Colonic mucosa (tissue), 4 donors: Measurements from ENCODE around the gene EYS. TPM values are rescaled to one million over a fixed set of nuclear protein-coding genes. Genes with fewer than 3 reads are reported as not detected.

Source experiments
- DNase-seq: peaks from one replicate; pipeline ENCODE4 v3.0.0-alpha.2; 2020
- H3K27ac ChIP-seq: fragments of 200-600 bp; one replicate; pipeline ENCODE4 v1.8.0; 2021
- H3K27me3 ChIP-seq: fragments of 200-600 bp; one replicate; pipeline ENCODE4 v1.8.0; 2021
- H3K36me3 ChIP-seq: fragments of 200-600 bp; one replicate; pipeline ENCODE4 v1.8.0; 2021
- H3K4me1 ChIP-seq: fragments of 200-600 bp; one replicate; pipeline ENCODE4 v1.8.0; 2021; ENCODE audit warnings: mild to moderate bottlenecking
- H3K4me3 ChIP-seq: fragments of 200-600 bp; one replicate; pipeline ENCODE4 v1.8.0; 2021
- H3K9ac ChIP-seq, 2 donors: one replicate each; pipeline ENCODE4 v1.7.0; 2013; ENCODE audit warnings: control low read depth in 2 of 2, low read depth in 2 of 2, low read length in 2 of 2
- H3K9me3 ChIP-seq: fragments of 200-600 bp; one replicate; pipeline ENCODE4 v1.8.0; 2021
- CTCF ChIP-seq: fragments of 200-600 bp; IDR thresholded peaks from one replicate; pipeline ENCODE4 v1.8.0; 2022; ENCODE audit warnings: antibody characterized with exemption, mild to moderate bottlenecking
- intact Hi-C: fragments of 100-400 bp; cut with DNase I; formaldehyde crosslinking; loops from one replicate; pipeline ENCODE4 v1.14.1; 2022
- total RNA-seq, 2 donors: library from RNA; stranded (reverse); fragmentation: NEBNext Ultra II Directional in 1 of 2; extraction: Animal tissue kit (Norgen Biotek cat#: 25700) in 1 of 2; gene quantifications; one replicate each; pipeline ENCODE4 v1.2.1, GENCODE V29; 2021
- donor health status: healthy.
- donor health status: DM: no; HTN: no; CAD: no.
- donor health status: DM: no; HTN: no; CAD: no.

EYS gene
- total RNA-seq, 2 donors from 2014 or later = 0.64 to 0.82 TPM

- Histone ChIP-seq H3K4me1 (no peaks in the 10 kb centered on the region), H3K9me3 (no peaks in the 10 kb centered on the region), H3K9ac (no peak overlapping the region), H3K27ac (no peak overlapping the region), H3K27me3 (no peaks in the 10 kb centered on the region), H3K36me3 (no peaks in the 10 kb centered on the region), H3K4me3 (no peak overlapping the region)
- DNase-seq = no peak
- TF ChIP-seq CTCF = no peak
- intact Hi-C loops = no loop called here
These were observed 1521.4 kb downstream of the EYS start for GRCh38 chr6:64185621-64186020.

GRCh38 chr6:64175296-64175695 is 1531.7 kb downstream of the EYS start:
- H3K36me3 ChIP-seq = no peaks in the 10 kb centered on the region
- no peaks in the 10 kb centered on the region for H3K4me1 ChIP-seq
- no peak overlapping the region for H3K4me3 ChIP-seq
- no peaks in the 10 kb centered on the region for H3K9me3 ChIP-seq
- H3K27ac ChIP-seq = no peak overlapping the region
- intact Hi-C loops = no loop called here
- H3K9ac ChIP-seq = no peak overlapping the region
- no peaks in the 10 kb centered on the region for H3K27me3 ChIP-seq
- no peak for TF ChIP-seq CTCF
- DNase-seq = no peak

- no peak for TF ChIP-seq CTCF
- Histone ChIP-seq H3K27ac (no peak overlapping the region), H3K4me1 (no peaks in the 10 kb centered on the region), H3K27me3 (no peaks in the 10 kb centered on the region), H3K4me3 (no peak overlapping the region), H3K36me3 (no peaks in the 10 kb centered on the region), H3K9ac (no peak overlapping the region), H3K9me3 (no peaks in the 10 kb centered on the region)
- DNase-seq = no peak
- intact Hi-C loops = no loop called here
These were observed 1536.7 kb downstream of the EYS start for GRCh38 chr6:64170316-64170715.

GRCh38 chr6:64160486-64160885 is 1546.5 kb downstream of the EYS start:
- Histone ChIP-seq H3K27ac (no peak overlapping the region), H3K27me3 (no peaks in the 10 kb centered on the region), H3K9me3 (no peaks in the 10 kb centered on the region), H3K4me1 (no peaks in the 10 kb centered on the region), H3K9ac (no peak overlapping the region), H3K4me3 (no peak overlapping the region), H3K36me3 (no peaks in the 10 kb centered on the region)
- intact Hi-C loops = no loop called here
- TF ChIP-seq CTCF = no peak
- DNase-seq = no peak

GRCh38 chr6:64155063-64155462 is 1552.0 kb downstream of the EYS start:
- Histone ChIP-seq H3K4me1 (no peaks in the 10 kb centered on the region), H3K36me3 (no peaks in the 10 kb centered on the region), H3K9me3 (no peaks in the 10 kb centered on the region), H3K27ac (no peak overlapping the region), H3K4me3 (no peak overlapping the region), H3K27me3 (no peaks in the 10 kb centered on the region), H3K9ac (no peak overlapping the region)
- no peak for TF ChIP-seq CTCF
- DNase-seq = no peak
- intact Hi-C loops = no loop called here

GRCh38 chr6:64146876-64147275 is 1560.2 kb downstream of the EYS start:
- no peaks in the 10 kb centered on the region for H3K27me3 ChIP-seq
- TF ChIP-seq CTCF = no peak
- intact Hi-C loops = no loop called here
- no peak for DNase-seq
- no peak overlapping the region for H3K27ac ChIP-seq
- H3K9ac ChIP-seq = no peak overlapping the region
- no peaks in the 10 kb centered on the region for H3K9me3 ChIP-seq
- H3K36me3 ChIP-seq = no peaks in the 10 kb centered on the region
- no peak overlapping the region for H3K4me3 ChIP-seq
- H3K4me1 ChIP-seq = no peaks in the 10 kb centered on the region
